Measurements from ENCODE around the gene GSAP.
"Not testable (repeated sequence)": the region's sequence is repeated elsewhere in the genome, so short reads cannot be mapped to it uniquely, and the experiment has no call there.

Gene GSAP

GRCh38 chr7:77360104-77360503 lies 56.0 kb downstream of the GSAP start:
- DNase-seq (ENCODE audit: low read depth, low spot score): no peak

- no peak for DNase-seq (ENCODE audit: low read depth, low spot score)
These were observed 56.5 kb downstream of the GSAP start for GRCh38 chr7:77359599-77359998.

- DNase-seq (ENCODE audit: low read depth, low spot score): no peak
These were observed 61.2 kb downstream of the GSAP start for GRCh38 chr7:77354914-77355313.

- no peak for DNase-seq (ENCODE audit: low read depth, low spot score)
These were observed 61.7 kb downstream of the GSAP start for GRCh38 chr7:77354484-77354883.

GRCh38 chr7:77353911-77354310 lies 62.2 kb downstream of the GSAP start:
- DNase-seq (ENCODE audit: low read depth, low spot score): no peak

GRCh38 chr7:77353407-77353721 lies 62.8 kb downstream of the GSAP start:
- DNase-seq (ENCODE audit: low read depth, low spot score): no peak

GRCh38 chr7:77352665-77353406 lies 63.3 kb downstream of the GSAP start:
- DNase-seq (ENCODE audit: low read depth, low spot score): no peak

- DNase-seq (ENCODE audit: low read depth, low spot score): no peak
These were observed 64.6 kb downstream of the GSAP start for GRCh38 chr7:77351539-77352004.

GRCh38 chr7:77349141-77349540 lies 67.0 kb downstream of the GSAP start:
- no peak for DNase-seq (ENCODE audit: low read depth, low spot score)

GRCh38 chr7:77348371-77348813 lies 67.8 kb downstream of the GSAP start:
- DNase-seq (ENCODE audit: low read depth, low spot score): no peak

GRCh38 chr7:77346441-77346840 lies 69.7 kb downstream of the GSAP start:
- DNase-seq (ENCODE audit: low read depth, low spot score): no peak

- DNase-seq (ENCODE audit: low read depth, low spot score): not testable (repeated sequence)
These were observed 70.7 kb downstream of the GSAP start for GRCh38 chr7:77345426-77345825.

GRCh38 chr7:77339726-77340125 lies 76.4 kb downstream of the GSAP start:
- no peak for DNase-seq (ENCODE audit: low read depth, low spot score)

GRCh38 chr7:77338883-77339629 lies 77.1 kb downstream of the GSAP start:
- DNase-seq (ENCODE audit: low read depth, low spot score): no peak

- DNase-seq (ENCODE audit: low read depth, low spot score): no peak
These were observed 77.9 kb downstream of the GSAP start for GRCh38 chr7:77338260-77338659.

- DNase-seq (ENCODE audit: low read depth, low spot score): no peak
These were observed 78.6 kb downstream of the GSAP start for GRCh38 chr7:77337456-77337990.

GRCh38 chr7:77335581-77335980 lies 80.6 kb downstream of the GSAP start:
- DNase-seq (ENCODE audit: low read depth, low spot score): no peak

GRCh38 chr7:77334039-77334438 lies 82.1 kb downstream of the GSAP start:
- DNase-seq (ENCODE audit: low read depth, low spot score): not testable (repeated sequence)

- peak; percentile 54 for DNase-seq (ENCODE audit: low read depth, low spot score)
These were observed 84.0 kb downstream of the GSAP start for GRCh38 chr7:77331938-77332695.

- no peak for DNase-seq (ENCODE audit: low read depth, low spot score)
These were observed 85.8 kb downstream of the GSAP start for GRCh38 chr7:77330169-77330882.

- no peak for DNase-seq (ENCODE audit: low read depth, low spot score)
These were observed 86.5 kb downstream of the GSAP start for GRCh38 chr7:77329466-77330168.
